A673 (cell line): Measurements from ENCODE around the gene TWF2. TPM values are rescaled to one million over a fixed set of nuclear protein-coding genes. Genes with fewer than 3 reads are reported as not detected.

Experiments
- BruUV-seq: library from RNA; stranded (reverse); fragments of 400-500 nt; replicated peaks from 2 replicates; lab custom pipeline; 2021; lab: Mats Ljungman, UMichigan
- CTCF ChIA-PET: fragments of 300-600 bp; sonication (Branson Sonifier 250); formaldehyde crosslinking; loops from one replicate; lab custom pipeline; 2022; ENCODE audit warnings: antibody characterized with exemption; lab: Charles Lee
- POLR2A ChIA-PET: fragments of 300-600 bp; sonication (Branson Sonifier 250); formaldehyde crosslinking; loops from one replicate; lab custom pipeline; 2022; ENCODE audit warnings: antibody characterized with exemption; ENCODE audit not compliant: low non-redundant PET; lab: Charles Lee
- DNase-seq: peaks from one replicate; pipeline ENCODE4 v3.0.0-alpha.2; 2015; ENCODE audit warnings: low spot score
- H3K27ac ChIP-seq: fragments of 200-600 bp; sonication (generic); 2 replicates; pipeline ENCODE4 v1.5.1; 2016; ENCODE audit warnings: mixed run types, low read depth, mild to moderate bottlenecking, mixed read lengths, antibody characterized with exemption, low read length; ENCODE audit not compliant: poor library complexity, severe bottlenecking
- H3K27me3 ChIP-seq: fragments of 200-600 bp; sonication (generic); replicated peaks from 2 replicates; pipeline ENCODE4 v1.6.1; 2017; ENCODE audit warnings: mixed run types, low read depth, mild to moderate bottlenecking, mixed read lengths, antibody characterized with exemption, low read length; ENCODE audit not compliant: insufficient read depth, poor library complexity
- H3K36me3 ChIP-seq: fragments of 200-600 bp; sonication (generic); 2 replicates; pipeline ENCODE4 v1.6.1; 2016; ENCODE audit warnings: mixed run types, mild to moderate bottlenecking, mixed read lengths, antibody characterized with exemption, low read length; ENCODE audit not compliant: insufficient read depth, poor library complexity, severe bottlenecking
- H3K4me1 ChIP-seq: fragments of 200-600 bp; sonication (generic); 2 replicates; pipeline ENCODE4 v1.6.1; 2017; ENCODE audit warnings: mixed run types, mild to moderate bottlenecking, mixed read lengths, antibody characterized with exemption, low read length; ENCODE audit not compliant: insufficient read depth, poor library complexity, severe bottlenecking
- H3K4me3 ChIP-seq: fragments of 200-600 bp; sonication (generic); 2 replicates; pipeline ENCODE4 v1.5.1; 2016; ENCODE audit warnings: low read depth, mixed run types, mild to moderate bottlenecking, mixed read lengths, low read length; ENCODE audit not compliant: poor library complexity, severe bottlenecking
- H3K9me3 ChIP-seq: fragments of 200-600 bp; sonication (generic); 2 replicates; pipeline ENCODE4 v1.6.1; 2016; ENCODE audit warnings: mixed run types, low read depth, mild to moderate bottlenecking, mixed read lengths, antibody characterized with exemption, low read length; ENCODE audit not compliant: poor library complexity, severe bottlenecking
- CTCF ChIP-seq: fragments of 300-800, 200-600 bp; sonication (generic); conservative IDR thresholded peaks from 2 replicates; pipeline ENCODE4 v1.5.1; 2017; ENCODE audit warnings: low read depth, mild to moderate bottlenecking, antibody characterized with exemption, low read length, moderate library complexity, mixed read lengths
- EZH2 ChIP-seq: fragments of 200-600 bp; sonication (generic); IDR thresholded peaks from 2 replicates; pipeline ENCODE4 v1.6.1; 2017; ENCODE audit warnings: borderline replicate concordance, low read depth, mild to moderate bottlenecking, mixed read lengths, antibody characterized with exemption, low read length; ENCODE audit not compliant: poor library complexity, severe bottlenecking
- intact Hi-C: fragments of 100-400 bp; cut with micrococcal nuclease; formaldehyde crosslinking; loops from one replicate; pipeline ENCODE4 v1.10.0; 2022; ENCODE audit not compliant: unreplicated experiment
- total RNA-seq: library from RNA; stranded (reverse); gene quantifications from 2 replicates; pipeline ENCODE4 v1.2.3, GENCODE V29; 2021

The TWF2 gene
- total RNA-seq, 1 experiment from 2014 or later: 18.3 TPM

DNA sequence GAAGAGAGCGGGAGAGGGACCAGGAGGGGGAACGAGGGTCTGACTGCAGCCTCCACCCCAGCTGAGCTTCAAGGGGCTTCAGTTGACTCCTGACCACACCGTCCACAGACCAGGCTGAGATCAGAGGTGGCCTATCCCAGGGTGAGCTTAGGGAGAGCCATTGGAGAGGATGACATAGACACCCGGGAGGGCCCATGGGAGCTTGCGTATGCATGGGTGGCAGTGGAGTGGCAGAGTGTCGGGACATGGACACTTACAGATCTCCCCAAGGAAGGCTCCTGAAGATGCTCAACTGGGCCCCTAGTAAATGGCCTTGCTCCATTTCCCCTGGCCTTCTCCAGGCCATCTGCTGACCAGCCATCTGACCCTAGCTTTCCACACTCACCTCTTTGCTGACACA, 53.6 kb downstream of the TWF2 start:
- intact Hi-C loops: no loop called here

DNA sequence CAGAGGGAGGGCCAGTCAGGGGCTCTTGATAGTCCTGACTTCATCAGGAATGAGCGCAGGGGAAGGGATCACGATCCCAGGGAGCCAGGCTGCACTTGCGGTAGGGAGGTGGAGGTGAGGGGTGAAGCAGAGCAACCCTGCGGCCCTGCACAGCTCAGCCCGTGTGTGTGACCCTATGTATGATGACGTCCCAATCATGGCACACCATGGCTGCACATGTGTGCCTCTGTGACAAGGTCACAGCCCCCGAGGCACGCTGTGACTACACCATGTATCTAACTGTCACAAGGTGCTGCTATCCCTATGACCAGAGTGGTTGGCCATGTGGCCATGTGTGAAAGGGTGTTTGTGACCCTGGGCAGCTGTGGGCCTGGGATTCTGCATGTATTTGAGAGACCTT, 54.3 kb downstream of the TWF2 start:
- TF ChIP-seq EZH2 (no peak), CTCF (no peak)
- intact Hi-C loops: no loop called here
- Histone ChIP-seq H3K27me3 (no peaks in the 10 kb centered on the region), H3K4me3 (no peak overlapping the region), H3K27ac (no peak overlapping the region), H3K36me3 (no peaks in the 10 kb centered on the region), H3K4me1 (no peaks in the 10 kb centered on the region), H3K9me3 (no peaks in the 10 kb centered on the region)
- no TSS peak for BruUV-seq
- ChIA-PET POLR2A (no interaction called here), CTCF (no interaction called here)
- no peak for DNase-seq

More for the DNA sequence above, 53.6 kb downstream of the TWF2 start:
- POLR2A ChIA-PET: no interaction called here
- Histone ChIP-seq H3K27me3 (no peaks in the 10 kb centered on the region), H3K4me1 (no peaks in the 10 kb centered on the region), H3K36me3 (no peaks in the 10 kb centered on the region), H3K9me3 (no peaks in the 10 kb centered on the region), H3K4me3 (no peak overlapping the region), H3K27ac (no peak overlapping the region)
- no peak for DNase-seq
- CTCF ChIA-PET: no interaction called here
- TF ChIP-seq CTCF: no peak
- TF ChIP-seq EZH2: no peak
- no TSS peak for BruUV-seq

DNA sequence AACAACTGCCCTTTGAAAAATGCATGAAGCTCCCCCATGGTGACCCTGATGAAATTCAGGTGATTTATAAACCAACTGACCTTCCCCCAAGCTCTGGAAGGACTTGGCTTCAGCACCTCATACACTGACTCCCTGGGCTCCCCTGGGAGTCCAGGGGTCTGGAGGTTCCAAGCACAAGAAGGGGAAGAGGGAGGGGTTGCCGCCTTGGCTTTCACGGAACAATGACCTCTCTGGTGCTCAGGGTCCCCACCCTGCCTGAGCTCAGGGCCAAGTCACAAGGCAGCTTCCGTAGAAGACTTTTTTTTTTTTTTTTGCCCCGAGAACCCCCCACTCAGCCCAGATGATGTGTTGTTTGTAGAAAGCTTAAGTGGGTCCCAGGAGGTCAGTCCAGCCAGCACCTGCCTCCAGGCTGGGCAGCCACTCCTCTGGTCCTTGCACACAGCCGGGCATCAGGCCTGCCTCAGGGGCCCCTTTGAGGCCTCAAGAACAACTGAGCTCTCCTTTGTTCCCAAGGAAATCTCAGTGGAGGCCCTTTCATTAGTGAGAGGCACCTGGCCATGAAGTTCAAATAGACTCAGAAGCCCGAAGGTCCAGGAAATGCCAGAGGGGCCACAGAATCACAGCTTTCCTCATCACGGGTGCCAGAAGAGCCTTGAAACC, 55.0 kb downstream of the TWF2 start:
- no TSS peak for BruUV-seq
- no peaks in the 10 kb centered on the region for H3K36me3 ChIP-seq
- POLR2A ChIA-PET: no interaction called here
- intact Hi-C loops: no loop called here
- no peak overlapping the region for H3K27ac ChIP-seq
- H3K9me3 ChIP-seq: no peaks in the 10 kb centered on the region
- H3K4me1 ChIP-seq: no peaks in the 10 kb centered on the region
- TF ChIP-seq EZH2 (no peak), CTCF (no peak)
- H3K27me3 ChIP-seq: no peaks in the 10 kb centered on the region
- no peak for DNase-seq
- CTCF ChIA-PET: no interaction called here
- no peak overlapping the region for H3K4me3 ChIP-seq
